ENCODE data around the gene HEPHL1. TPM values are rescaled to one million over a fixed set of nuclear protein-coding genes. Genes with fewer than 3 reads are reported as not detected.

The HEPHL1 gene
- total RNA-seq, 2 donors from 2014 or later = 0.09 to 0.17 TPM

DNA sequence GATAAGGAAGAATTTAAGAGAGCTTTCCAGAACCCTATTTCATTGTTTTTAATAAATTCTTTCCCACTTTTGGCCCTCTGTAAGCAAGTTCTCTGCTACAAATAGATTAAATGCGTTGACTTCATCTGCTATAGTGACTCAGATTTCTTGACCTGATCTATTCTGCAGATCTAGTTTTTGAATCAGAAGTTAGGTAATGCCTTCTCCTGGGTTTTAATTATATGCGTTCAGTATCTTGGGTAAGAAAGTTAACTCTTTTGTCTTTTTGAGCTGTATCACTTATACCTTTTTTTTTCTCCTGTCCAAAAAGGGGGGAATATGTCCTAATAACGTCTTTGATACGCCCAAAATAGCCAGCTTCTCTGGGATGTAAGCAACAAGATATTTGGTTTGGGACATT is 2.4 kb upstream of the HEPHL1 start:
- H3K36me3 ChIP-seq = no peaks in the 10 kb centered on the region
- H3K27ac ChIP-seq = no peak overlapping the region
- H3K27me3 ChIP-seq (replicated peaks; ENCODE audit: insufficient read depth) = no peaks in the 10 kb centered on the region
- TF ChIP-seq, protein P1, sequence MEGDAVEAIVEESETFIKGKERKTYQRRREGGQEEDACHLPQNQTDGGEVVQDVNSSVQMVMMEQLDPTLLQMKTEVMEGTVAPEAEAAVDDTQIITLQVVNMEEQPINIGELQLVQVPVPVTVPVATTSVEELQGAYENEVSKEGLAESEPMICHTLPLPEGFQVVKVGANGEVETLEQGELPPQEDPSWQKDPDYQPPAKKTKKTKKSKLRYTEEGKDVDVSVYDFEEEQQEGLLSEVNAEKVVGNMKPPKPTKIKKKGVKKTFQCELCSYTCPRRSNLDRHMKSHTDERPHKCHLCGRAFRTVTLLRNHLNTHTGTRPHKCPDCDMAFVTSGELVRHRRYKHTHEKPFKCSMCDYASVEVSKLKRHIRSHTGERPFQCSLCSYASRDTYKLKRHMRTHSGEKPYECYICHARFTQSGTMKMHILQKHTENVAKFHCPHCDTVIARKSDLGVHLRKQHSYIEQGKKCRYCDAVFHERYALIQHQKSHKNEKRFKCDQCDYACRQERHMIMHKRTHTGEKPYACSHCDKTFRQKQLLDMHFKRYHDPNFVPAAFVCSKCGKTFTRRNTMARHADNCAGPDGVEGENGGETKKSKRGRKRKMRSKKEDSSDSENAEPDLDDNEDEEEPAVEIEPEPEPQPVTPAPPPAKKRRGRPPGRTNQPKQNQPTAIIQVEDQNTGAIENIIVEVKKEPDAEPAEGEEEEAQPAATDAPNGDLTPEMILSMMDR (IDR thresholded peaks at IDR 0.05) = no peak
- TF ChIP-seq POLR2A (IDR thresholded peaks at IDR 0.05) (no peak), POLR2AphosphoS5 (IDR thresholded peaks at IDR 0.05) (no peak)
- intact Hi-C loops (cut with DNase I) = no loop called here
- no peaks in the 10 kb centered on the region for H3K4me1 ChIP-seq (replicated peaks)
- H3K9me3 ChIP-seq = no peaks in the 10 kb centered on the region
- DNase-seq (ENCODE audit: low spot score) = no peak
- WGBS = 31% methylated on average over 4 of the region's 4 CpGs
- H3K4me3 ChIP-seq = no peak overlapping the region

DNA sequence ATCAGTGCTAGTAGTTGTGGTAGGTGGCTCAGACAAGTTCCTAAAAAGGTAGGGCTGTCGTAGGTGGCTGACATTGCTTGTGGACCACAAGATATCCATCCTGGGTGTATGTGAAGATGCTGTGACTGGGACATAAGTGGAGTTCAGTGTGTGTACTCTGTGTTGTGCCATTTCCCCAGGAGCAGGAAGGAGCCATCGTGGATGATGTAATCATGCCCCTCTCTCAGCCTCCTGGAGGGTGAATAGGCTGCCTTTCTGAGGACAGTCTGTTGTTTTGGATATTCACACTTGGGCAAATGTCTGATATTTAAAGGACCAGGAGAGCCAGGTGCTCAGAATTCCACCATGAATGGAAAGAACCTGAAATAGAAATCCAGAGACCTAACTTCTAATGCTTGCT is 2.7 kb downstream of the HEPHL1 start:
- DNase-seq (ENCODE audit: low spot score) = no peak
- no peaks in the 10 kb centered on the region for H3K27me3 ChIP-seq (replicated peaks; ENCODE audit: insufficient read depth)
- intact Hi-C loops (cut with DNase I) = no loop called here

DNA sequence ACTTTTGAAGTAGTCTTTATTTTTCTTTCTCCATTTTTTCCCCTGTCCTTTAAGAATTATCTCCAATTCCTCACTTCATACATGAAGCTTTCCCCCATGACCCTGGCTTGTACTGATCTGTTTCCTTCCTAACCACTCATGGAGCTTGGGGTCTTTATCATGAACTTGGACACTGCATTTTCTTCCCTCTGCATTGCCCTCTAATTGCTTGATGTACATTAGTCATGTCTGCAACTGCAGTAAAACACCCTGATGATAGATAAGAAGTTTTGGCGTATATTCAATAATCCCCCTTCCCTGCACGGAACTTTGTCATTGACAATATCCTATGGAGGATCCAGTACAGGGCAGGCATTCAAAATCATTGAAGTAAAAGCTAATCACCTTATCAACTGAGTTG is 3.4 kb downstream of the HEPHL1 start:
- intact Hi-C loops (cut with DNase I) = no loop called here
- no peak for TF ChIP-seq POLR2AphosphoS5 (IDR thresholded peaks at IDR 0.05)
- TF ChIP-seq POLR2A (IDR thresholded peaks at IDR 0.05) = no peak
- TF ChIP-seq, protein P1 (IDR thresholded peaks at IDR 0.05) = no peak
- H3K27ac ChIP-seq = no peak overlapping the region
- no peaks in the 10 kb centered on the region for H3K36me3 ChIP-seq
- no peaks in the 10 kb centered on the region for H3K9me3 ChIP-seq
- no peaks in the 10 kb centered on the region for H3K4me1 ChIP-seq (replicated peaks)
- DNase-seq (ENCODE audit: low spot score) = no peak
- H3K27me3 ChIP-seq (replicated peaks; ENCODE audit: insufficient read depth) = no peaks in the 10 kb centered on the region
- no peak overlapping the region for H3K4me3 ChIP-seq
- WGBS = 33% methylated on average over 2 of the region's 2 CpGs

More for the DNA sequence above, 2.7 kb downstream of the HEPHL1 start:
- no peaks in the 10 kb centered on the region for H3K9me3 ChIP-seq
- H3K27ac ChIP-seq = no peak overlapping the region
- no peaks in the 10 kb centered on the region for H3K36me3 ChIP-seq
- no peaks in the 10 kb centered on the region for H3K4me1 ChIP-seq (replicated peaks)
- WGBS = 60% methylated on average over 2 of the region's 2 CpGs
- H3K4me3 ChIP-seq = no peak overlapping the region
- no peak for TF ChIP-seq POLR2AphosphoS5 (IDR thresholded peaks at IDR 0.05)
- TF ChIP-seq, protein P1 (IDR thresholded peaks at IDR 0.05) = no peak
- TF ChIP-seq POLR2A (IDR thresholded peaks at IDR 0.05) = no peak

DNA sequence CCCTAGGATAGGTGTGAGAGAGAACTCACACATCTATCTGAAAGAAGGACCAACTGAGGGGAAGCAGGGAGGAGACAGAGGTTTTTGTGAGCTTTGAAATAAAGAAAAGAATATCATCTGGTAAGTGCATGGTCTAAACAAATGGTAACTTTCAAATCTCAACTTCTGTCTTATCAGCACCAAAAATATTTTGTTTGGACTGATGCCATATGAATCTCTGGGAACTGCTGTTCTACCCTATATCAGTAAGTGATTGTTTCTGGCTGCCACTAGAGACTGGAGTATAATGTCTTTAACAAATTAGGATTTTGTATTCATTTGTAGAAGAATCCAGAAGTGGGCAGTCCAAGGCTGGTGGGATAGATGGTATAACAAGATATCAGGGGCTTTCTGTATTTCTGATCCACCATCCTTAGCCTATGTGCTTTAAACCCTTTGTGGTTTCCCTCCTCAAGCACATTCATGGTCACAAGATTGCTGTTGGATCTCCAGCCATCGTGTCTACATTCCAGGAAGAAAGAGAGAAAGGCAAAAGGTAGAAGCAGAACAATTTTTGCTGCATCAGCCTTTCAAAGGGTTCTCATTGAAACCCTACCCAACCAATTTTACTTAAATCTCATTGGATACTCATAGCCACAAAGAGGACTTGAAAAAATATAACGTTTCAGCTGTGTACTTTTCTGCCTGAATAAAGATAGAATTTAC is 4.7 kb downstream of the HEPHL1 start:
- WGBS = 64% methylated on average over 2 of the region's 2 CpGs
- Histone ChIP-seq H3K36me3 (no peaks in the 10 kb centered on the region), H3K27me3 (replicated peaks; ENCODE audit: insufficient read depth) (no peaks in the 10 kb centered on the region), H3K27ac (no peak overlapping the region), H3K9me3 (no peaks in the 10 kb centered on the region), H3K4me3 (no peak overlapping the region), H3K4me1 (replicated peaks) (no peaks in the 10 kb centered on the region)
- no peak for DNase-seq (ENCODE audit: low spot score)
- intact Hi-C loops (cut with DNase I) = no loop called here
- TF ChIP-seq POLR2AphosphoS5 (IDR thresholded peaks at IDR 0.05) = no peak
- TF ChIP-seq, protein P1 (IDR thresholded peaks at IDR 0.05) = no peak
- no peak for TF ChIP-seq POLR2A (IDR thresholded peaks at IDR 0.05)

DNA sequence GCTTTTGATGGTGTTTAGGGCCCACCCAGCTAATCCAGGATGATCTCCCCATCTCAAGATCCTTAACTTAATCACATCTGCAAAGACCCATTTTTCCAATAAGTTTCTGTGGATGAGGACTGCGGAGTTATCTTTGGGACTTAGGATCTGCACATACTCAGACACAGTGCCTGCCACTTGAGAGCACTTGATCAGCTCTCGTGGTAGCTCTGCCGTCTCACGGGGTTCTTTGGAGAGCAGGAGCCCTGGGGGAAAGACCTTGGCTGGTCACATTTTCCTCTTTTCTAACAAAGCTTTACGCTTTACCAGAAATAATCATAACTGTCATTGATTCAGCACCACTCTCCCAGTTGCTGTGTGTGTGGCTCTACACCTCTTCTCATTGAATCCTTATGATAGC is 6.1 kb downstream of the HEPHL1 start:
- no peak overlapping the region for H3K27ac ChIP-seq
- intact Hi-C loops (cut with DNase I) = no loop called here
- TF ChIP-seq POLR2AphosphoS5 (IDR thresholded peaks at IDR 0.05) (no peak), POLR2A (IDR thresholded peaks at IDR 0.05) (no peak)
- TF ChIP-seq, protein P1 (IDR thresholded peaks at IDR 0.05) = no peak
- DNase-seq (ENCODE audit: low spot score) = no peak
- H3K36me3 ChIP-seq = no peaks in the 10 kb centered on the region
- no peaks in the 10 kb centered on the region for H3K27me3 ChIP-seq (replicated peaks; ENCODE audit: insufficient read depth)
- 96% methylated on average over 5 of the region's 5 CpGs for WGBS
- H3K4me3 ChIP-seq = no peak overlapping the region
- H3K4me1 ChIP-seq (replicated peaks) = no peaks in the 10 kb centered on the region
- no peaks in the 10 kb centered on the region for H3K9me3 ChIP-seq
